Transverse colon (tissue), 3 donors: ENCODE measurements around the gene ANXA6.

Source experiments
- EP300 ChIP-seq: sonication (generic); formaldehyde crosslinking; IDR thresholded peaks from one replicate; pipeline ENCODE4 v1.6.1; 2017; ENCODE audit warnings: antibody characterized with exemption, low read depth
- TF ChIP-seq, protein P1 (sequence below), 5 experiments: fragments of 200-600 bp in 3 of 5; fragments of 450-650 bp in 2 of 5; sonication (generic) in 3 of 5; IDR thresholded peaks; 1 replicate in 2 of 5; 2 replicates in 3 of 5; pipeline ENCODE4 v1.5.1; 2016 to 2017; ENCODE audit warnings: antibody characterized with exemption in 5 of 5, inconsistent platforms in 3 of 5, mild to moderate bottlenecking in 2 of 5, moderate library complexity in 1 of 5

DNA sequence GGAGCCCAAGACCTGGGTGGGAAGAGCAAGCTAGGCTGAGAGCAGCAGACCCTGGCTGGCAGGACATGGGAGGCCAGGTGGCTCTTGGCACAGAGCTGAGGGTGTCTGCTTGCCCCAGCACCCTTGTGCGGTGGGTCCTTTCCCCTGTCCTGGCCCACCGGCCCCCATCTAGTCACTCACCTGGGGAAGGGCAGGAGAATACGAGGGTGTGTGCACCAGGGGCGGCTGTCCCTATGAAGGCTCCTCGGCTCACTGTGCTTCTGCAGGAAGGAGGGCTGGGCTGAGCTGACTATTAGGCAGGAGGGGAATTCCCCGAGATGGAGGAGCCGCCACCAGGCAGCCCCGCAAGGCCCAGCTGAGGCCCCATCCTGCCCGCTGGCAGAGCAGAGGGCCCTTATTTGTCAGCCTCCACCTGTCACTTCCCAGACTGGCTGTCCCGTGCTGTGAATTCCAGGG lies 70.6 kb downstream of the ANXA6 start:
- TF ChIP-seq, protein P1, sequence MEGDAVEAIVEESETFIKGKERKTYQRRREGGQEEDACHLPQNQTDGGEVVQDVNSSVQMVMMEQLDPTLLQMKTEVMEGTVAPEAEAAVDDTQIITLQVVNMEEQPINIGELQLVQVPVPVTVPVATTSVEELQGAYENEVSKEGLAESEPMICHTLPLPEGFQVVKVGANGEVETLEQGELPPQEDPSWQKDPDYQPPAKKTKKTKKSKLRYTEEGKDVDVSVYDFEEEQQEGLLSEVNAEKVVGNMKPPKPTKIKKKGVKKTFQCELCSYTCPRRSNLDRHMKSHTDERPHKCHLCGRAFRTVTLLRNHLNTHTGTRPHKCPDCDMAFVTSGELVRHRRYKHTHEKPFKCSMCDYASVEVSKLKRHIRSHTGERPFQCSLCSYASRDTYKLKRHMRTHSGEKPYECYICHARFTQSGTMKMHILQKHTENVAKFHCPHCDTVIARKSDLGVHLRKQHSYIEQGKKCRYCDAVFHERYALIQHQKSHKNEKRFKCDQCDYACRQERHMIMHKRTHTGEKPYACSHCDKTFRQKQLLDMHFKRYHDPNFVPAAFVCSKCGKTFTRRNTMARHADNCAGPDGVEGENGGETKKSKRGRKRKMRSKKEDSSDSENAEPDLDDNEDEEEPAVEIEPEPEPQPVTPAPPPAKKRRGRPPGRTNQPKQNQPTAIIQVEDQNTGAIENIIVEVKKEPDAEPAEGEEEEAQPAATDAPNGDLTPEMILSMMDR (IDR thresholded peaks at IDR 0.05), result no peak
- TF ChIP-seq EP300, result no peak
